Measurements from ENCODE around the gene BRD3OS. TPM values are rescaled to one million over a fixed set of nuclear protein-coding genes. Genes with fewer than 3 reads are reported as not detected.

Gene BRD3OS
- total RNA-seq, 2 experiments from 2014 or later = 12.5 to 14.5 TPM

Other genes starting within 250 kb of the BRD3OS start
- 1 to 10 TPM; 5.1 to 5.5 TPM for gene VAV2, start 33.2 kb upstream of the BRD3OS start, total RNA-seq
- gene BRD3, start 42.5 kb downstream of the BRD3OS start, total RNA-seq = 10 to 100 TPM; 33.3 to 43.5 TPM
- 10 to 100 TPM; 41.2 to 47.0 TPM for gene WDR5, start 110.6 kb downstream of the BRD3OS start, total RNA-seq
- gene RNU6ATAC, start 139.1 kb downstream of the BRD3OS start, total RNA-seq = 10 to 100 TPM in 1 of 2 experiments, not detected in 1; 46.3 TPM